H7 (cell line): ENCODE results near the gene TMEM233. TPM values are rescaled to one million over a fixed set of nuclear protein-coding genes. Genes with fewer than 3 reads are reported as not detected.

ENCODE experiments used
- DNase-seq: peaks from one replicate; pipeline ENCODE4 v3.0.0; 2012
- H3K27me3 ChIP-seq: 2 replicates; pipeline ENCODE4 v1.6.0; 2011; ENCODE audit warnings: mild to moderate bottlenecking, low read length; ENCODE audit not compliant: control insufficient read depth, insufficient read depth
- H3K36me3 ChIP-seq: replicated peaks from 2 replicates; pipeline ENCODE4 v1.5.1; 2011; ENCODE audit warnings: low read length; ENCODE audit not compliant: control insufficient read depth, insufficient read depth
- H3K4me3 ChIP-seq: 2 replicates; pipeline ENCODE4 v1.5.1; 2011; ENCODE audit warnings: low read depth, mild to moderate bottlenecking, control low read depth, low read length, moderate library complexity; ENCODE audit not compliant: insufficient read depth
- total RNA-seq: library from RNA; depleted of rRNA; stranded (reverse); fragments of >200 nt; shearing (Covaris generic); gene quantifications from 2 replicates; pipeline ENCODE4 v1.2.3, GENCODE V29; 2014; rRNA removed

TMEM233 gene
- total RNA-seq, 1 experiment from 2014 or later = not detected

- Histone ChIP-seq H3K36me3 (peaks cover 9% of the 10 kb centered on the region), H3K27me3 (no peaks in the 10 kb centered on the region), H3K4me3 (no peak overlapping the region)
- DNase-seq = no peak
These were observed 93.8 kb downstream of the TMEM233 start for GRCh38 chr12:119687406-119687805.

DNA sequence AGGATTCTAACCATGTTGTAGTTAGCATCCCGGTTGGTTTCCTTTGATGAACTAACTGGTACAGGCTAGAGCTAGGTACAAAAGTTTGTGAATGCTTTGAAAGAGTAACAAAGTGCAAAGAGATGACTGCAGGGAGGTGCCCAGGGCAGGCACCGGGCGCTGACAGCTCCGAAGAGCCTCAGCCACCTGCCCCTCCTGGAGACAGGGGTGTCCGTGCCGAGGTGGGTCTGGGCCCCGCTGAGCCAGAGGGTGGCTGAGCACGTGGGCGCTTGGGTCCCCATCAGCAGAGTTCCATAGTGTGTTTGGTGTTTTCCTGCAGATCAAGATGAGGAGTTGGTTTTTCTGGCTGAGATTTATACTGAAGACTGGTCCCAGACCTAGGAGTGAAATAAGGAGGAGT, 94.3 kb downstream of the TMEM233 start:
- no peak for DNase-seq
- Histone ChIP-seq H3K27me3 (no peaks in the 10 kb centered on the region), H3K36me3 (peaks cover 9% of the 10 kb centered on the region), H3K4me3 (no peak overlapping the region)

DNA sequence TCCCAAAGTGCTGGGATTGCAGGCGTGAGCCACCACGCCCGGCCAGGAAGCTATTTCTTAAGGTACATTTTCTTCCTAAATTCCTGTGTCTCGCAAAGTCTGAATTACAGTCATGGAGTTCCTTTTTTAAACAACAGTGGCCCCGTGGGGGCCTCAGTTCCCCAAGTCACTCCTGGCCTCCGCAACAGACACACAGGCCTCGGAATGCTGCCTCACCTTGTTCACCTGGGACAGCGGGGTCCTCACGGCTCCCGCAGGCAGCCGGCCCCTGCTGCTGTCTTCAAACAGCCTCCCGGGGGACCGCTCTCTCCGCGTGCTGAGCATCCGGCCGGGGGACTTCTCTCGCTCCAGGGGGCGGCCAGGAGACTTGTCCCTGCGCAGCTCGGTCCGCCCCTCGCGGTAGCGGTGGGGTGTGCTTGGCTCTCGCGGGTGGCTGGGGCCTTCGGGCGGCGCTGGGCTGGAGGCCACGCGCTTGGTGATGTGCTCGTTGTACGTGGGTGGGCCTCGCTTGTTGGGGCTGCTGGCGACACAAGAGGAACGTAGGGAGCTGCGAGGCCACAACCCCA, 96.4 kb downstream of the TMEM233 start:
- no peaks in the 10 kb centered on the region for H3K27me3 ChIP-seq
- H3K36me3 ChIP-seq = peaks cover 10% of the 10 kb centered on the region
- DNase-seq = no peak
- no peak overlapping the region for H3K4me3 ChIP-seq

DNA sequence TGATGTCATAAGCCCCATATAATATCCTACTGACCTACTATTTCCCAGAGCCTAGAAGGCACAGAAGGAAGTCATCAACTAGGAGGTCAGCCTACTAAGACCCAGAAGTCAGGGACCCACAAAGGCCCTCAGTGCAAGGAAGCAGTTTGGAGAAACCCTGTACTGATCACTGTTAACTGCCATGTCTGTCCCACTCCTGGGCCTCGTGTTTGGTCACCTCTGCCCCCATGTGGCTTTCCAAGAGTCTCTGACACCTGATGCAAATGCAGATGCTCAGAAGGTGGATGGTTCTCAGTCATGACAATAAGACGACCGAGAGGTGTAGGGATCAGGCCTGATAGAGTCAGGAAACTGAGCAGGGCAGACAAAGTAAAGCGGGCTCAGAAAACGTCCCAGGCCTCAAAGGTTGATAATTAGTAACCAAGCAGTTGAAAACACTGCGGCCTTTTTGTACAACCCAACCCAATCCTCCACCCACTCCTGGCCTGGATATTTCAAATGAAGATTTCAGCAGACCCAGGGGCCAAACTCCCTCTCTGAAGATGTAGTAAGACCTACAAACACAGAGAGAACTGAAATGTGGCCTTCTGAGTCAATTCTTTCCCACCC, 97.7 kb downstream of the TMEM233 start:
- Histone ChIP-seq H3K27me3 (no peaks in the 10 kb centered on the region), H3K36me3 (peaks cover 10% of the 10 kb centered on the region), H3K4me3 (no peak overlapping the region)
- no peak for DNase-seq

DNA sequence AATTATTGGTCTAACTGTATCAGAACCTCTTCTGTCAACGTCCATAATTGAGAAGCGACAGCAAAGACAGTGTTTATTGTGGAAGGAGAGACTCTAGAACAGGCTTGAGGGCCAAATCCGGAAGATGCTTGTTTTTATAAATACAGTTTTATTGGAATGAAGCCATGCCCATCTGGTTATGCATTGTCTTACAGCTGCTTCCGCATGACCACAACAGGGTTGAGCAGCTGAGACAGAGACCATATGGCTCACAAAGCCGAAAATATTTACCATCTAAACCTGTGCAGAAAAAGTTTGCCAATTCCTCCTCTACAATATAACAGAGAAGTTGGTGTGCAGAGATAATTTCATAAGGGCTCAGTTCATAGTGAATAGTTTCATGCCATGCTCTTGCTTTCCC, 98.8 kb downstream of the TMEM233 start:
- Histone ChIP-seq H3K4me3 (no peak overlapping the region), H3K36me3 (peaks cover 9% of the 10 kb centered on the region), H3K27me3 (no peaks in the 10 kb centered on the region)
- DNase-seq = no peak

Other genes starting within 250 kb of the TMEM233 start
- 22.4 and 26.6 TPM in 2 replicates for gene PRKAB1, start 74.4 kb downstream of the TMEM233 start, total RNA-seq